ENCODE results near the gene DLL3. TPM values are rescaled to one million over a fixed set of nuclear protein-coding genes. Genes with fewer than 3 reads are reported as not detected.

Gene DLL3
- polyA plus RNA-seq, 1 donor from 2014 or later = 35.5 TPM

GRCh38 chr19:39540333-39540673 lies 41.6 kb downstream of the DLL3 start:
- peak overlapping the region; percentile 41 for H3K4me2 ChIP-seq (ENCODE audit: low read length)
- no peaks in the 10 kb centered on the region for H3K27me3 ChIP-seq (ENCODE audit: insufficient read depth, low read depth, low read length)
- peak overlapping the region; percentile 73 for H3K4me3 ChIP-seq (ENCODE audit: low read length)
- H3K79me2 ChIP-seq (replicated peaks; ENCODE audit: insufficient read depth, low read length) = peaks cover 18% of the 10 kb centered on the region
- peak overlapping the region; percentile 97 for H3K9ac ChIP-seq (ENCODE audit: low read length)
- no peaks in the 10 kb centered on the region for H3K9me2 ChIP-seq (ENCODE audit: insufficient read depth, low read length)
- H4K20me1 ChIP-seq (ENCODE audit: insufficient read depth) = no peaks in the 10 kb centered on the region
- no peak for TF ChIP-seq EZH2 (IDR thresholded peaks at IDR 0.05; ENCODE audit: borderline replicate concordance, insufficient read depth, low read length, poor library complexity, severe bottlenecking)
- H3K27ac ChIP-seq (ENCODE audit: low read length) = peak overlapping the region; percentile 96
- H3K9me3 ChIP-seq (ENCODE audit: low read length) = no peaks in the 10 kb centered on the region
- peak overlapping the region; percentile 43 for H2AFZ ChIP-seq (ENCODE audit: low read depth, low read length)
- no peaks in the 10 kb centered on the region for H3F3A ChIP-seq (ENCODE audit: insufficient read depth, low read length, poor library complexity, severe bottlenecking)
- H3K36me3 ChIP-seq (ENCODE audit: insufficient read depth, low read length) = no peaks in the 10 kb centered on the region

GRCh38 chr19:39542206-39542605 lies 43.5 kb downstream of the DLL3 start:
- H3K36me3 ChIP-seq (ENCODE audit: insufficient read depth, low read length) = no peaks in the 10 kb centered on the region
- peak overlapping the region; percentile 95 for H2AFZ ChIP-seq (ENCODE audit: low read depth, low read length)
- peak overlapping the region; percentile 89 for H3K27ac ChIP-seq (ENCODE audit: low read length)
- H3K9me2 ChIP-seq (ENCODE audit: insufficient read depth, low read length) = no peaks in the 10 kb centered on the region
- H3K79me2 ChIP-seq (replicated peaks; ENCODE audit: insufficient read depth, low read length) = peaks cover 18% of the 10 kb centered on the region
- peak overlapping the region; percentile 63 for H3K9ac ChIP-seq (ENCODE audit: low read length)
- no peaks in the 10 kb centered on the region for H3K27me3 ChIP-seq (ENCODE audit: insufficient read depth, low read depth, low read length)
- peak overlapping the region; percentile 90 for H3K4me2 ChIP-seq (ENCODE audit: low read length)
- no peaks in the 10 kb centered on the region for H3K9me3 ChIP-seq (ENCODE audit: low read length)
- no peaks in the 10 kb centered on the region for H3F3A ChIP-seq (ENCODE audit: insufficient read depth, low read length, poor library complexity, severe bottlenecking)
- peak overlapping the region; percentile 45 for H3K4me3 ChIP-seq (ENCODE audit: low read length)
- H4K20me1 ChIP-seq (ENCODE audit: insufficient read depth) = no peaks in the 10 kb centered on the region
- TF ChIP-seq MXI1 (conservative IDR thresholded peaks at IDR 0.05; ENCODE audit: poor library complexity, severe bottlenecking) (no peak), SMC3 (conservative IDR thresholded peaks at IDR 0.05; ENCODE audit: poor library complexity) (no peak), REST (IDR thresholded peaks at IDR 0.05; ENCODE audit: borderline replicate concordance) (peak; percentile 49), TAF1 (IDR thresholded peaks at IDR 0.05; ENCODE audit: low read depth) (no peak), POLR2AphosphoS5 (IDR thresholded peaks at IDR 0.05) (peak; percentile 54), CTCF (IDR thresholded peaks at IDR 0.05; ENCODE audit: poor library complexity, severe bottlenecking) (no peak), RAD21 (conservative IDR thresholded peaks at IDR 0.05) (no peak), EP300 (conservative IDR thresholded peaks at IDR 0.05; ENCODE audit: poor library complexity, severe bottlenecking) (peak; percentile 10), EZH2 (IDR thresholded peaks at IDR 0.05; ENCODE audit: borderline replicate concordance, insufficient read depth, low read length, poor library complexity, severe bottlenecking) (no peak)

GRCh38 chr19:39543477-39543857 lies 44.7 kb downstream of the DLL3 start:
- Histone ChIP-seq H3K9me2 (ENCODE audit: insufficient read depth, low read length) (no peaks in the 10 kb centered on the region), H4K20me1 (ENCODE audit: insufficient read depth) (no peaks in the 10 kb centered on the region), H3K36me3 (ENCODE audit: insufficient read depth, low read length) (no peaks in the 10 kb centered on the region), H3K4me3 (ENCODE audit: low read length) (no peak overlapping the region), H3F3A (ENCODE audit: insufficient read depth, low read length, poor library complexity, severe bottlenecking) (no peaks in the 10 kb centered on the region), H2AFZ (ENCODE audit: low read depth, low read length) (no peak overlapping the region), H3K27me3 (ENCODE audit: insufficient read depth, low read depth, low read length) (no peaks in the 10 kb centered on the region), H3K79me2 (replicated peaks; ENCODE audit: insufficient read depth, low read length) (peaks cover 7% of the 10 kb centered on the region), H3K9ac (ENCODE audit: low read length) (peak overlapping the region; percentile 63), H3K27ac (ENCODE audit: low read length) (no peak overlapping the region), H3K4me2 (ENCODE audit: low read length) (no peak overlapping the region), H3K9me3 (ENCODE audit: low read length) (no peaks in the 10 kb centered on the region)
- TF ChIP-seq TAF1 (IDR thresholded peaks at IDR 0.05; ENCODE audit: low read depth) (no peak), POLR2AphosphoS5 (IDR thresholded peaks at IDR 0.05) (no peak), REST (IDR thresholded peaks at IDR 0.05; ENCODE audit: borderline replicate concordance) (no peak), EP300 (conservative IDR thresholded peaks at IDR 0.05; ENCODE audit: poor library complexity, severe bottlenecking) (no peak), CTCF (IDR thresholded peaks at IDR 0.05; ENCODE audit: poor library complexity, severe bottlenecking) (no peak), MXI1 (conservative IDR thresholded peaks at IDR 0.05; ENCODE audit: poor library complexity, severe bottlenecking) (no peak), EZH2 (IDR thresholded peaks at IDR 0.05; ENCODE audit: borderline replicate concordance, insufficient read depth, low read length, poor library complexity, severe bottlenecking) (no peak), RAD21 (conservative IDR thresholded peaks at IDR 0.05) (no peak), SMC3 (conservative IDR thresholded peaks at IDR 0.05; ENCODE audit: poor library complexity) (no peak)
